Panc1 (cell line): Measurements from ENCODE around the gene CDK5RAP2. TPM values are rescaled to one million over a fixed set of nuclear protein-coding genes. Genes with fewer than 3 reads are reported as not detected.

ENCODE experiments used
- ATAC-seq: fragments of 200-7000 bp; cut with Tn5 transposase; 2 replicates; pipeline ENCODE4 v1.9.1; 2020; ENCODE audit warnings: mild to moderate bottlenecking, moderate library complexity
- BruUV-seq: library from RNA; stranded (reverse); fragments of 400-500 nt; replicated peaks from 2 replicates; lab custom pipeline; 2021; lab: Mats Ljungman, UMichigan
- CTCF ChIA-PET: fragments of 300-600 bp; sonication (Branson Sonifier 250); formaldehyde crosslinking; loops from one replicate; lab custom pipeline; 2022; ENCODE audit warnings: antibody characterized with exemption; lab: Charles Lee
- POLR2A ChIA-PET: fragments of 300-600 bp; sonication (Branson Sonifier 250); formaldehyde crosslinking; loops from one replicate; lab custom pipeline; 2022; ENCODE audit warnings: antibody characterized with exemption; lab: Charles Lee
- DNase-seq: peaks from one replicate; pipeline ENCODE4 v3.0.0-alpha.2; 2010; ENCODE audit warnings: low read depth, low spot score
- H3K27ac ChIP-seq: 2 replicates; pipeline ENCODE4 v1.5.1; 2011; ENCODE audit warnings: mild to moderate bottlenecking, low read length, inconsistent platforms
- H3K27me3 ChIP-seq: fragments of 200-500 bp; sonication (Bioruptor generic); 2 replicates; pipeline ENCODE4 v1.6.0; 2014; ENCODE audit warnings: low read length, inconsistent platforms; ENCODE audit not compliant: control insufficient read depth, insufficient read depth
- H3K36me3 ChIP-seq: fragments of 200-500 bp; sonication (Bioruptor generic); 2 replicates; pipeline ENCODE4 v1.5.1; 2014; ENCODE audit warnings: inconsistent platforms, mild to moderate bottlenecking, low read length, moderate library complexity; ENCODE audit not compliant: control insufficient read depth, insufficient read depth
- H3K4me1 ChIP-seq: 2 replicates; pipeline ENCODE4 v1.5.1; 2011; ENCODE audit warnings: inconsistent platforms, mild to moderate bottlenecking, low read length, moderate library complexity; ENCODE audit not compliant: control insufficient read depth, insufficient read depth
- H3K4me3 ChIP-seq, 2 experiments: 2 replicates each; pipeline ENCODE4 v1.5.1; 2011 to 2012; ENCODE audit warnings: low read depth in 2 of 2, low read length in 2 of 2, mild to moderate bottlenecking in 2 of 2, inconsistent platforms in 1 of 2, moderate library complexity in 1 of 2
- H3K9me3 ChIP-seq: fragments of 200-500 bp; sonication (Bioruptor generic); 2 replicates; pipeline ENCODE4 v1.5.1; 2014; ENCODE audit warnings: low read depth, mild to moderate bottlenecking, inconsistent platforms, low read length, moderate library complexity; ENCODE audit not compliant: control insufficient read depth, insufficient read depth
- CTCF ChIP-seq: fragments of 450-650 bp; IDR thresholded peaks from 2 replicates; pipeline ENCODE4 v1.5.1; 2017; ENCODE audit warnings: mild to moderate bottlenecking
- POLR2AphosphoS5 ChIP-seq: IDR thresholded peaks from 2 replicates; pipeline ENCODE4 v1.6.1; 2012; ENCODE audit warnings: mild to moderate bottlenecking, low read depth, low read length, moderate library complexity
- REST ChIP-seq, 2 experiments: IDR thresholded peaks; 2 replicates each; pipeline ENCODE4 v1.6.1; 2011 to 2012; ENCODE audit warnings: low read depth in 2 of 2, control low read depth in 1 of 2, low read length in 1 of 2, mild to moderate bottlenecking in 1 of 2, moderate library complexity in 1 of 2; ENCODE audit not compliant: insufficient read depth in 1 of 2
- SIN3A ChIP-seq: IDR thresholded peaks from 2 replicates; pipeline ENCODE4 v1.6.1; 2012; ENCODE audit warnings: low read depth, mild to moderate bottlenecking, low read length, moderate library complexity, borderline replicate concordance; ENCODE audit not compliant: insufficient read depth
- TCF7L2 ChIP-seq: IDR thresholded peaks from 2 replicates; pipeline ENCODE4 v1.6.1; 2011; ENCODE audit warnings: mild to moderate bottlenecking, low read depth, low read length, inconsistent platforms
- in situ Hi-C: cut with HindIII; loops from 2 replicates; pipeline ENCODE4 v1.10.0; 2016; ENCODE audit warnings: low sequenced_read_pairs, low pct_unique_long_range_greater_than_20kb
- intact Hi-C: fragments of 100-400 bp; cut with micrococcal nuclease; formaldehyde crosslinking; loops from one replicate; pipeline ENCODE4 v1.10.0; 2022; ENCODE audit not compliant: unreplicated experiment
- total RNA-seq: library from RNA; stranded (reverse); gene quantifications from one replicate; pipeline ENCODE4 v1.2.1, GENCODE V29; 2021; ENCODE audit not compliant: unreplicated experiment

The CDK5RAP2 gene
- total RNA-seq, 1 experiment from 2014 or later = 47.7 TPM

- no peak for DNase-seq
- Histone ChIP-seq H3K27ac (no peak overlapping the region), H3K27me3 (no peaks in the 10 kb centered on the region), H3K9me3 (no peaks in the 10 kb centered on the region), H3K4me1 (no peaks in the 10 kb centered on the region), H3K4me3 (no peak overlapping the region), H3K36me3 (no peaks in the 10 kb centered on the region; the same call in 1 of the 2 replicates)
- ATAC-seq = no peak
- BruUV-seq = no TSS peak
- CTCF ChIA-PET = no interaction called here
- intact Hi-C loops = no loop called here
- POLR2A ChIA-PET = no interaction called here
- in situ Hi-C loops = no loop called here
- no peak for TF ChIP-seq TCF7L2
Observed at GRCh38 chr9:120424248-120424647, 155.7 kb downstream of the CDK5RAP2 start.

GRCh38 chr9:120423812-120424211 is 156.2 kb downstream of the CDK5RAP2 start:
- Histone ChIP-seq H3K4me3 (no peak overlapping the region), H3K9me3 (no peaks in the 10 kb centered on the region), H3K27me3 (no peaks in the 10 kb centered on the region), H3K36me3 (no peaks in the 10 kb centered on the region; the same call in 1 of the 2 replicates), H3K27ac (no peak overlapping the region), H3K4me1 (no peaks in the 10 kb centered on the region)
- ChIA-PET POLR2A (no interaction called here), CTCF (no interaction called here)
- TF ChIP-seq SIN3A (no peak), REST (IDR thresholded peaks at IDR 0.05; ENCODE audit: insufficient read depth in 1 of 2, low read depth in 2 of 2, low read length in 1 of 2) (no peak), CTCF (no peak)
- no TSS peak for BruUV-seq
- in situ Hi-C loops = no loop called here
- DNase-seq (no peak), ATAC-seq (no peak)
- intact Hi-C loops = no loop called here

GRCh38 chr9:120421977-120422376 is 158.0 kb downstream of the CDK5RAP2 start:
- Histone ChIP-seq H3K4me3 (no peak overlapping the region), H3K27ac (no peak overlapping the region), H3K36me3 (no peaks in the 10 kb centered on the region; the same call in 1 of the 2 replicates), H3K9me3 (no peaks in the 10 kb centered on the region), H3K27me3 (no peaks in the 10 kb centered on the region), H3K4me1 (no peaks in the 10 kb centered on the region)
- in situ Hi-C loops (no loop called here), intact Hi-C loops (no loop called here)
- ChIA-PET CTCF (no interaction called here), POLR2A (interaction anchor here (0.6 kb wide), 1 partner anchor 24 kb away, joined by 5 read pairs; no protein-coding TSS in a partner anchor)
- BruUV-seq = no TSS peak
- ATAC-seq (no peak), DNase-seq (no peak)
- TF ChIP-seq CTCF = no peak
- TF ChIP-seq TCF7L2 = no peak
- TF ChIP-seq POLR2AphosphoS5 = no peak
- no peak for TF ChIP-seq REST (IDR thresholded peaks at IDR 0.05; ENCODE audit: insufficient read depth in 1 of 2, low read depth in 2 of 2, low read length in 1 of 2)
- no peak for TF ChIP-seq SIN3A
